Liver (tissue), 9 donors: ENCODE results near the gene ST6GALNAC5. TPM values are rescaled to one million over a fixed set of nuclear protein-coding genes. Genes with fewer than 3 reads are reported as not detected.

ENCODE experiments used
- DNase-seq: peaks from one replicate; pipeline ENCODE4 v3.0.0-alpha.2; 2017; ENCODE audit warnings: low spot score
- H3K27ac ChIP-seq, 2 donors: one replicate each; pipeline ENCODE4 v1.7.0; 2013; ENCODE audit warnings: inconsistent platforms in 2 of 2, low read length in 2 of 2, control low read depth in 1 of 2, low read depth in 1 of 2, mild to moderate bottlenecking in 1 of 2
- H3K27me3 ChIP-seq, 4 donors: one replicate each; pipeline versions ENCODE4 v1.6.1 to v1.7.0; 2013; ENCODE audit warnings: low read length in 3 of 4, inconsistent platforms in 1 of 4, mild to moderate bottlenecking in 1 of 4, moderate library complexity in 1 of 4; ENCODE audit not compliant: control insufficient read depth in 4 of 4, insufficient read depth in 4 of 4
- H3K36me3 ChIP-seq, 4 donors: one replicate each; pipeline versions ENCODE4 v1.6.1 to v1.7.0; 2013; ENCODE audit warnings: low read length in 3 of 4, mild to moderate bottlenecking in 3 of 4, low read depth in 1 of 4, moderate library complexity in 1 of 4; ENCODE audit not compliant: control insufficient read depth in 4 of 4, insufficient read depth in 3 of 4
- H3K4me1 ChIP-seq, 4 donors: one replicate each; pipeline versions ENCODE4 v1.6.1 to v1.7.0; 2013; ENCODE audit warnings: low read length in 3 of 4, mild to moderate bottlenecking in 3 of 4, moderate library complexity in 1 of 4; ENCODE audit not compliant: control insufficient read depth in 4 of 4, insufficient read depth in 4 of 4
- H3K4me3 ChIP-seq, 3 donors: one replicate each; pipeline versions ENCODE4 v1.6.1 to v1.7.0; 2013; ENCODE audit warnings: low read length in 3 of 3, control low read depth in 1 of 3, low read depth in 1 of 3, mild to moderate bottlenecking in 1 of 3
- H3K9ac ChIP-seq, 2 donors: one replicate each; pipeline ENCODE4 v1.7.0; 2013; ENCODE audit warnings: low read length in 2 of 2, mild to moderate bottlenecking in 2 of 2, moderate library complexity in 2 of 2, control low read depth in 1 of 2, low read depth in 1 of 2
- H3K9me3 ChIP-seq, 4 donors: one replicate each; pipeline versions ENCODE4 v1.6.1 to v1.7.0; 2013; ENCODE audit warnings: low read length in 3 of 4; ENCODE audit not compliant: control insufficient read depth in 4 of 4
- CTCF ChIP-seq: fragments of 150-350 bp; IDR thresholded peaks from 2 replicates; pipeline ENCODE4 v1.5.1; 2017; ENCODE audit warnings: improper control_type of control experiment, low read depth, low read length; ENCODE audit not compliant: missing input control
- EGR1 ChIP-seq, 2 donors: IDR thresholded peaks; 2 replicates each; pipeline ENCODE4 v1.6.1; 2016 to 2018; ENCODE audit warnings: antibody characterized with exemption in 2 of 2, low read depth in 2 of 2
- FOXA1 ChIP-seq: IDR thresholded peaks from 2 replicates; pipeline ENCODE4 v1.6.1; 2016; ENCODE audit warnings: antibody characterized with exemption
- FOXA2 ChIP-seq: IDR thresholded peaks from 2 replicates; pipeline ENCODE4 v1.6.1; 2016; ENCODE audit warnings: antibody characterized with exemption
- HNF4G ChIP-seq: IDR thresholded peaks from 2 replicates; pipeline ENCODE4 v1.6.1; 2016; ENCODE audit warnings: antibody characterized with exemption
- JUND ChIP-seq, 2 donors: IDR thresholded peaks; 2 replicates each; pipeline ENCODE4 v1.6.1; 2016; ENCODE audit warnings: antibody characterized with exemption in 2 of 2
- MAX ChIP-seq: IDR thresholded peaks from 2 replicates; pipeline ENCODE4 v1.6.1; 2016; ENCODE audit warnings: antibody characterized with exemption
- NR2F2 ChIP-seq: IDR thresholded peaks from 2 replicates; pipeline ENCODE4 v1.6.1; 2016; ENCODE audit warnings: antibody characterized with exemption
- SP1 ChIP-seq: IDR thresholded peaks from 2 replicates; pipeline ENCODE4 v1.6.1; 2018; ENCODE audit warnings: antibody characterized with exemption, mild to moderate bottlenecking
- TAF1 ChIP-seq: conservative IDR thresholded peaks from 2 replicates; pipeline ENCODE4 v1.6.1; 2016; ENCODE audit warnings: antibody characterized with exemption, mild to moderate bottlenecking
- WGBS: extraction: QIAGEN DNeasy Blood & Tissue Kit; methylation state at CpG from one replicate; pipeline ENCODE4 v1.1.7; 2013; 5-methylcytosine and 5-hydroxymethylcytosine counted together
- polyA plus RNA-seq, 2 donors: library from polyadenylated mRNA; stranded (reverse) in 1 of 2; unstranded in 1 of 2; fragments of 200-250 nt in 1 of 2; fragments of >200 nt in 1 of 2; fragmentation: Nextera tagmentation in 1 of 2; extraction: Ambion mirVana in 1 of 2; gene quantifications; one replicate each; pipeline versions ENCODE4 v1.2.1 to v1.2.3, GENCODE V29; 2013 to 2015
- total RNA-seq, 2 donors: library from RNA; depleted of rRNA; stranded (reverse); fragments of >200 nt; gene quantifications; one replicate each; pipeline ENCODE4 v1.2.3, GENCODE V29; 2014
- TF ChIP-seq, protein P1 (sequence below): IDR thresholded peaks from 2 replicates; pipeline ENCODE4 v1.6.1; 2016; ENCODE audit warnings: antibody characterized with exemption
- donor health status: healthy.
- donor health status: healthy.
- donor health status: healthy.
- donor health status: healthy.
- donor health status: healthy.

ST6GALNAC5 gene
- total and polyA plus RNA-seq, 4 donors: 0.09 to 0.17 TPM; not detected in 2

DNA sequence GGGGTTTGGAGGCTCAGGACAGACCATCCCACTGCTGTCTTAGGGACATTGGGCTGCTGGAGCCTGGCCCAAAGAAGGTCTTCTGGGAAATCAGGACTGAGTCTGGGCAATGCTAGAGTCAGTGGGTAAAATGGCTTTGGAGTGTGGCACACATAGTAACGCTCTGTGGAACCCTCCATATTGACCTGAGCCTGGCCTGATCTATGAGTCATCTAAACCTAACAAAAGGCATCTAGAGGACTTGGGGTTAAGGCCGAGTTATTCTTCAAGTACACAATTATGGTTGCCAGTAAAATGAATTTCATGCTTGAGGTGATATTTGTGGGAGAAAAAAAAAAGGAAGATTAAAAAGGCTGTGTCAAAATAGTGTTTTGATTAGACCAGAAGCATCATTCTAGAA lies 77.7 kb downstream of the ST6GALNAC5 start:
- H3K4me3 ChIP-seq: no peak overlapping the region
- TF ChIP-seq EGR1 (IDR thresholded peaks at IDR 0.05; ENCODE audit: low read depth in 2 of 2): no peak
- TF ChIP-seq, protein P1, sequence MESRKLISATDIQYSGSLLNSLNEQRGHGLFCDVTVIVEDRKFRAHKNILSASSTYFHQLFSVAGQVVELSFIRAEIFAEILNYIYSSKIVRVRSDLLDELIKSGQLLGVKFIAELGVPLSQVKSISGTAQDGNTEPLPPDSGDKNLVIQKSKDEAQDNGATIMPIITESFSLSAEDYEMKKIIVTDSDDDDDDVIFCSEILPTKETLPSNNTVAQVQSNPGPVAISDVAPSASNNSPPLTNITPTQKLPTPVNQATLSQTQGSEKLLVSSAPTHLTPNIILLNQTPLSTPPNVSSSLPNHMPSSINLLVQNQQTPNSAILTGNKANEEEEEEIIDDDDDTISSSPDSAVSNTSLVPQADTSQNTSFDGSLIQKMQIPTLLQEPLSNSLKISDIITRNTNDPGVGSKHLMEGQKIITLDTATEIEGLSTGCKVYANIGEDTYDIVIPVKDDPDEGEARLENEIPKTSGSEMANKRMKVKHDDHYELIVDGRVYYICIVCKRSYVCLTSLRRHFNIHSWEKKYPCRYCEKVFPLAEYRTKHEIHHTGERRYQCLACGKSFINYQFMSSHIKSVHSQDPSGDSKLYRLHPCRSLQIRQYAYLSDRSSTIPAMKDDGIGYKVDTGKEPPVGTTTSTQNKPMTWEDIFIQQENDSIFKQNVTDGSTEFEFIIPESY: no peak
- H3K36me3 ChIP-seq: no peaks in the 10 kb centered on the region
- H3K27ac ChIP-seq: no peak overlapping the region
- no peaks in the 10 kb centered on the region for H3K4me1 ChIP-seq
- H3K9me3 ChIP-seq: no peaks in the 10 kb centered on the region
- WGBS: 80% methylated on average over 2 of the region's 2 CpGs
- H3K27me3 ChIP-seq: no peaks in the 10 kb centered on the region
- no peak overlapping the region for H3K9ac ChIP-seq
- DNase-seq: no peak

DNA sequence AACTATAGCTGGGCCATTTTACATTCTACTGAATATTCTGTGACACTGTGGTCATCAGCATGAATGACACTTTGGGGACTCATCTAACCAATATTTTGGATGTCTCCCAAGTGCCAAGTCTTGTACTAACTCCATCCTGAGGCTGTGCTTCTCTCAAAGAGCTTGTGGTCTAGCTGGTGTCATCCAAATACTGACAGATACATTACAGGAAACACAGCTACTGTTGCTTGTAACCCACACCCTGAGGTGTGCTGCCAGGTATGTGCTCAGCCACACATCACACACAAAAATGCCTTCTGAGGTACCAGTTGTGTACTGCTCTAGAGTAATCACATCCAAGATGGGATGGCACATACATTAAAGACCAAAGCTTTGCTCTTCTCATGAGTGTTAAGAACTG lies 81.6 kb downstream of the ST6GALNAC5 start:
- no peaks in the 10 kb centered on the region for H3K27me3 ChIP-seq
- H3K9ac ChIP-seq: no peak overlapping the region
- no peaks in the 10 kb centered on the region for H3K9me3 ChIP-seq
- no peaks in the 10 kb centered on the region for H3K36me3 ChIP-seq
- H3K4me3 ChIP-seq: no peak overlapping the region
- peaks cover 0 to 3% (median 0%) of the 10 kb centered on the region in 4 donors for H3K4me1 ChIP-seq
- TF ChIP-seq, protein P1: no peak
- no peak for TF ChIP-seq HNF4G
- no peak for TF ChIP-seq CTCF
- no peak for TF ChIP-seq SP1
- no peak for TF ChIP-seq FOXA1
- DNase-seq: no peak
- H3K27ac ChIP-seq: no peak overlapping the region

DNA sequence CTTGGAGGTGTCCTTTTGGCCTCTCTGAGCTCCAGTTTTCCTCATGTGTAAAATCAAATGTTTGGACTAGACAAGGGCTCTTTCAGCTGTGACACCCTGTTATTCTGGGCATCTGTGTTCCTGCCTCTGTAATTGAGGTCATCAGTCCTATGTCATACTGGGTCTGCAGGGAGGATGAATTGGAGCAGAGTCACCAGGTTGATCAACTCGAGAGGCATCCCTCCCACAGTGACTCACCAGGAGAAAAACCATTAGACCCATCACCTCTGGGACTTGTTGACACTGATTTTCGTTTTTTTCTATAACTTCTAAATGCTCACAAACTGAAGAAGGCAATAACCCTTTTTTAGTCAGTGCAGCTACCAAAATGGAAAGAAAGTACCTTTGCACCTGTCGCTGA lies 82.2 kb downstream of the ST6GALNAC5 start:
- H3K36me3 ChIP-seq: no peaks in the 10 kb centered on the region
- H3K27ac ChIP-seq: no peak overlapping the region
- no peak for DNase-seq
- H3K27me3 ChIP-seq: no peaks in the 10 kb centered on the region
- peaks cover 0 to 3% (median 0%) of the 10 kb centered on the region in 4 donors for H3K4me1 ChIP-seq
- no peak overlapping the region for H3K4me3 ChIP-seq
- WGBS: 69% methylated on average over 3 of the region's 3 CpGs
- H3K9ac ChIP-seq: no peak overlapping the region
- TF ChIP-seq NR2F2 (no peak), JUND (IDR thresholded peaks at IDR 0.05) (no peak), EGR1 (IDR thresholded peaks at IDR 0.05; ENCODE audit: low read depth in 2 of 2) (no peak), MAX (no peak), CTCF (no peak), FOXA2 (no peak), TAF1 (no peak)
- H3K9me3 ChIP-seq: no peaks in the 10 kb centered on the region
